Fibroblast of gingiva (primary cell): ENCODE data around the gene C4BPB.

Experiments used
- DNase-seq: peaks from one replicate; pipeline ENCODE4 v3.0.0-alpha.2; 2011; ENCODE audit warnings: low read depth

C4BPB gene

DNA sequence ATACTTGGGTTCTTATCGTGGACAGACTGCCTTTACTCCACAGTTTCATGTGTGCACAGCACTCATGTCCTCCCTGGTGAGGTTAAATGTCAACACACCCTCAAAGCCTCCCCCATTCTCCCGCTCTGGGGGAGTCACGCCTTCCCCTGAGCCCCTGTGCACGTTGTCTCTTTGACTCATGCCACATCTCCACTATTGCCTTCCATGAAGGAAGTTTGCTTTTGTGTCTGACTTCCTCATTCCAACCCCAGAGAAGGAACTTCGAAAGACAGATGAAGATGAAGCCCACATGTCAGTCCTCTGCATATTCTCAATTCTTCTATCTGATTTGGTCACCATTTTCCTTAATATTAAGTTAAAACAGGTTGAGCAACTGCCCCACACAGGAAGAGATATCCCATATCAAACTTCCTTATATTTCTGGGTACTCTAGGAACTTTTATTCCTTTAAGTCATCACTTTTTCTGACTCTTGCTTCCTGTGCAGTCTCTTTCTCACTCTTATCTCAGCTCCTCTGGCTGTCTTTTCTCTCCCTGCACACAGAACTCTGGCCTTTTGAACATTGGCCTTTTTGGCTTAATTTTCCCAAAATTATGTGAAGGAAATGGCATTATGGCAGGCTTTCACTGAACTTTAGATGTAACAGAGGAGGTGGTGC lies 56.9 kb downstream of the C4BPB start:
- no peak for DNase-seq
